SK-N-SH (cell line): Measurements from ENCODE around the gene TMEM198. TPM values are rescaled to one million over a fixed set of nuclear protein-coding genes. Genes with fewer than 3 reads are reported as not detected.

ENCODE experiments used
- CTCF ChIA-PET: fragments of 300-600, 350-600 bp; formaldehyde crosslinking; extraction: SDS; loops from one replicate; lab custom pipeline; 2021; lab: Yijun Ruan, JAX
- POLR2A ChIA-PET: fragments of 350-600 bp; sonication (Branson Sonifier 250); formaldehyde crosslinking; extraction: SDS; loops from one replicate; lab custom pipeline; 2020; ENCODE audit warnings: antibody characterized with exemption, inconsistent platforms; lab: Yijun Ruan, JAX
- DNase-seq: peaks from one replicate; pipeline ENCODE4 v3.0.0; 2012
- H2AFZ ChIP-seq: fragments of 200-600 bp; sonication (generic); 2 replicates; pipeline ENCODE4 v1.8.1; 2016; ENCODE audit warnings: antibody characterized with exemption, mild to moderate bottlenecking, low read depth
- H3F3A ChIP-seq: fragments of 200-600 bp; sonication (generic); replicated peaks from 2 replicates; pipeline ENCODE3; 2016; ENCODE audit warnings: antibody characterized with exemption, mild to moderate bottlenecking; ENCODE audit not compliant: insufficient read depth
- H3K27ac ChIP-seq, 2 experiments: fragments of 200-500 bp in 1 of 2; fragments of 200-600 bp in 1 of 2; sonication (Bioruptor generic) in 1 of 2; sonication (generic), shearing (Covaris generic) in 1 of 2; 2 replicates each; pipeline versions ENCODE4 v1.5.1 to v1.6.1; 2014 to 2016; ENCODE audit warnings: low read depth in 2 of 2, inconsistent platforms in 1 of 2, low read length in 1 of 2, mild to moderate bottlenecking in 1 of 2, mixed read lengths in 1 of 2
- H3K27me3 ChIP-seq: fragments of 200-600 bp; sonication (generic), shearing (Covaris generic); 2 replicates; pipeline ENCODE4 v1.6.1; 2016; ENCODE audit warnings: mixed run types; ENCODE audit not compliant: insufficient read depth
- H3K36me3 ChIP-seq, 2 experiments: fragments of 200-500 bp in 1 of 2; fragments of 200-600 bp in 1 of 2; sonication (Bioruptor generic) in 1 of 2; sonication (generic) in 1 of 2; replicated peaks in 1 of 2; 2 replicates each; pipeline versions ENCODE3 to v1.5.1; 2014 to 2016; ENCODE audit warnings: low read length in 1 of 2, mild to moderate bottlenecking in 1 of 2; ENCODE audit not compliant: insufficient read depth in 2 of 2, control insufficient read depth in 1 of 2
- H3K4me1 ChIP-seq, 2 experiments: fragments of 200-500 bp in 1 of 2; fragments of 200-600 bp in 1 of 2; sonication (Bioruptor generic) in 1 of 2; sonication (generic), shearing (Covaris generic) in 1 of 2; 2 replicates each; pipeline versions ENCODE4 v1.5.1 to v1.6.1; 2014 to 2016; ENCODE audit warnings: low read depth in 1 of 2, low read length in 1 of 2, mixed run types in 1 of 2; ENCODE audit not compliant: insufficient read depth in 2 of 2, control insufficient read depth in 1 of 2
- H3K4me2 ChIP-seq: fragments of 200-600 bp; sonication (generic), shearing (Covaris generic); 2 replicates; pipeline ENCODE4 v1.6.1; 2017; ENCODE audit warnings: mixed run types
- H3K4me3 ChIP-seq, 2 experiments: fragments of 200-500 bp in 1 of 2; fragments of 200-600 bp in 1 of 2; sonication (Bioruptor generic) in 1 of 2; sonication (generic), shearing (Covaris generic) in 1 of 2; 2 replicates each; pipeline versions ENCODE4 v1.5.1 to v1.8.1; 2014 to 2016; ENCODE audit warnings: low read depth in 2 of 2, inconsistent platforms in 1 of 2, low read length in 1 of 2, mild to moderate bottlenecking in 1 of 2, mixed read lengths in 1 of 2, moderate library complexity in 1 of 2
- H3K79me2 ChIP-seq: fragments of 200-600 bp; sonication (generic); 2 replicates; pipeline ENCODE4 v1.8.1; 2017; ENCODE audit warnings: mild to moderate bottlenecking; ENCODE audit not compliant: insufficient read depth
- H3K9ac ChIP-seq: fragments of 200-600 bp; sonication (generic); 2 replicates; pipeline ENCODE4 v1.6.1; 2017; ENCODE audit warnings: mixed run types
- H3K9me2 ChIP-seq: fragments of 200-600 bp; sonication (generic); 2 replicates; pipeline ENCODE4 v1.6.1; 2017; ENCODE audit warnings: mixed run types
- H3K9me3 ChIP-seq: fragments of 200-600 bp; sonication (generic); 2 replicates; pipeline ENCODE4 v1.6.1; 2017; ENCODE audit warnings: mixed run types, mild to moderate bottlenecking, moderate library complexity
- H4K20me1 ChIP-seq: fragments of 200-600 bp; sonication (generic); 2 replicates; pipeline ENCODE4 v1.6.1; 2017; ENCODE audit warnings: mild to moderate bottlenecking, mixed run types; ENCODE audit not compliant: insufficient read depth
- CTCF ChIP-seq: fragments of 200-600 bp; sonication (generic); IDR thresholded peaks from 2 replicates; pipeline ENCODE4 v1.6.1; 2017; ENCODE audit warnings: antibody characterized with exemption, mild to moderate bottlenecking, moderate library complexity
- EZH2phosphoT487 ChIP-seq: fragments of 200-600 bp; sonication (generic); IDR thresholded peaks from 2 replicates; pipeline ENCODE4 v1.6.1; 2017; ENCODE audit warnings: low read depth, mixed run types, mild to moderate bottlenecking, antibody characterized with exemption, moderate library complexity, borderline replicate concordance
- FOXJ3 ChIP-seq: sonication (generic); formaldehyde crosslinking; IDR thresholded peaks from 2 replicates; pipeline ENCODE4 v1.5.1; 2020; ENCODE audit warnings: mild to moderate bottlenecking, missing genetic modification reagents
- FOXM1 ChIP-seq: IDR thresholded peaks from 2 replicates; pipeline ENCODE4 v1.4.0; 2012; ENCODE audit warnings: low read depth, mild to moderate bottlenecking
- GATA2 ChIP-seq: sonication (generic); formaldehyde crosslinking; IDR thresholded peaks from 2 replicates; pipeline ENCODE4 v1.5.0; 2020; ENCODE audit warnings: mild to moderate bottlenecking, missing genetic modification reagents
- JUND ChIP-seq: IDR thresholded peaks from 2 replicates; pipeline ENCODE4 v1.4.0; 2012
- MAX ChIP-seq: IDR thresholded peaks from 2 replicates; pipeline ENCODE4 v1.4.0; 2012; ENCODE audit warnings: low read depth
- MXI1 ChIP-seq: IDR thresholded peaks from 2 replicates; pipeline ENCODE4 v1.6.1; 2012; ENCODE audit warnings: mild to moderate bottlenecking, low read depth, low read length, improper control_type of control experiment
- PBX3 ChIP-seq: IDR thresholded peaks from 2 replicates; pipeline ENCODE4; 2012
- RAD21 ChIP-seq: IDR thresholded peaks from 2 replicates; pipeline ENCODE4 v1.6.1; 2012; ENCODE audit warnings: mild to moderate bottlenecking, low read length
- RFX5 ChIP-seq: IDR thresholded peaks from 2 replicates; pipeline ENCODE4 v1.6.1; 2012; ENCODE audit warnings: mild to moderate bottlenecking, improper control_type of control experiment, low read length
- SIN3A ChIP-seq: IDR thresholded peaks from 2 replicates; pipeline ENCODE4 v1.6.1; 2012; ENCODE audit warnings: low read depth, mild to moderate bottlenecking, low read length, moderate library complexity, borderline replicate concordance
- TAF1 ChIP-seq: IDR thresholded peaks from 2 replicates; pipeline ENCODE4 v1.6.1; 2012; ENCODE audit warnings: low read depth, mild to moderate bottlenecking, low read length, moderate library complexity, borderline replicate concordance
- USF2 ChIP-seq: fragments of 150-350 bp; IDR thresholded peaks from 2 replicates; pipeline ENCODE4 v1.6.1; 2017; ENCODE audit warnings: antibody characterized with exemption, low read length, low read depth, borderline replicate concordance
- YY1 ChIP-seq: IDR thresholded peaks from 2 replicates; pipeline ENCODE4 v1.4.0; 2012; ENCODE audit warnings: low read depth, mild to moderate bottlenecking
- ZBTB33 ChIP-seq: IDR thresholded peaks from 2 replicates; pipeline ENCODE4 v1.4.0; 2012; ENCODE audit warnings: low read depth, borderline replicate concordance
- WGBS: methylation state at CpG from one replicate; pipeline ENCODE4 v1.1.6; 2017; ENCODE audit warnings: low lambda C conversion rate; 5-methylcytosine and 5-hydroxymethylcytosine counted together
- polyA plus RNA-seq, 3 experiments: library from polyadenylated mRNA; depleted of rRNA; stranded (reverse); fragments of >200 nt; gene quantifications; 2 replicates each; pipeline ENCODE4 v1.2.3, GENCODE V29; 2012

The TMEM198 gene
- polyA plus RNA-seq, 1 of the 3 experiments (the other 2 are of a cell fraction) = 4.7 TPM

GRCh38 chr2:219573166-219573565 is 29.3 kb downstream of the TMEM198 start (continued):
- no peak for TF ChIP-seq USF2
- TF ChIP-seq GATA2 (CRISPR knock-in tag) = no peak
- TF ChIP-seq FOXJ3 (CRISPR knock-in tag) = no peak

GRCh38 chr2:219574484-219575311 is 30.9 kb downstream of the TMEM198 start:
- peaks cover 7% of the 10 kb centered on the region; the same call in 1 of the 2 replicates for H3K27me3 ChIP-seq
- H3K9me2 ChIP-seq = no peaks in the 10 kb centered on the region
- peaks cover 1% of the 10 kb centered on the region in 2 experiments for H3K36me3 ChIP-seq
- H3K4me2 ChIP-seq = no peak overlapping the region
- no peak overlapping the region for H3K27ac ChIP-seq
- no peak overlapping the region for H3K4me3 ChIP-seq
- no peak for DNase-seq
- no peak overlapping the region for H2AFZ ChIP-seq
- H3K9me3 ChIP-seq = no peaks in the 10 kb centered on the region
- peaks cover 6% of the 10 kb centered on the region for H3F3A ChIP-seq
- 93% methylated on average over 16 of the region's 22 CpGs for WGBS
- no peak overlapping the region for H3K9ac ChIP-seq
- TF ChIP-seq MAX (no peak), RFX5 (no peak), ZBTB33 (no peak), PBX3 (no peak), YY1 (no peak), SIN3A (no peak), GATA2 (CRISPR knock-in tag) (no peak), JUND (no peak), CTCF (no peak), MXI1 (no peak), EZH2phosphoT487 (no peak), RAD21 (no peak), TAF1 (no peak), FOXM1 (no peak)
- peaks cover 3 to 15% of the 10 kb centered on the region in 2 experiments; a peak in 1 of 4 replicates for H3K4me1 ChIP-seq
- peaks cover 4% of the 10 kb centered on the region; the same call in 1 of the 2 replicates for H3K79me2 ChIP-seq
- ChIA-PET CTCF (interaction anchor here (1.0 to 1.4 kb wide), 4 partner anchors 15 to 99 kb away, joined by 3 to 5 read pairs (median 4); no protein-coding TSS in a partner anchor), POLR2A (interaction anchor here (0.6 kb wide), 1 partner anchor 24 kb away, joined by 3 read pairs; no protein-coding TSS in a partner anchor)
- no peaks in the 10 kb centered on the region for H4K20me1 ChIP-seq
